ENCODE results near the gene COL5A1.
"Not testable (repeated sequence)": the region's sequence is repeated elsewhere in the genome, so short reads cannot be mapped to it uniquely, and the experiment has no call there.

The COL5A1 gene

GRCh38 chr9:134682026-134682425 is 40.4 kb downstream of the COL5A1 start:
- no peaks in the 10 kb centered on the region for H3K36me3 ChIP-seq (replicated peaks)
- H3K9me3 ChIP-seq = no peaks in the 10 kb centered on the region
- in situ Hi-C loops (cut with MboI; ENCODE audit: low sequenced_read_pairs) = no loop called here
- no peaks in the 10 kb centered on the region for H3K4me1 ChIP-seq
- DNase-seq (ENCODE audit: low spot score in 2 of 2) = no peak
- no peak overlapping the region for H3K4me3 ChIP-seq
- no peaks in the 10 kb centered on the region for H3K27me3 ChIP-seq (ENCODE audit: low read depth)

- DNase-seq (ENCODE audit: low spot score in 2 of 2) = no peak
- Histone ChIP-seq H3K4me1 (no peaks in the 10 kb centered on the region), H3K4me3 (no peak overlapping the region), H3K9me3 (no peaks in the 10 kb centered on the region), H3K36me3 (replicated peaks) (no peaks in the 10 kb centered on the region), H3K27me3 (ENCODE audit: low read depth) (no peaks in the 10 kb centered on the region)
- in situ Hi-C loops (cut with MboI; ENCODE audit: low sequenced_read_pairs) = no loop called here
These were observed 41.2 kb downstream of the COL5A1 start for GRCh38 chr9:134682651-134683364.

- in situ Hi-C loops (cut with MboI; ENCODE audit: low sequenced_read_pairs) = no loop called here
- no peaks in the 10 kb centered on the region for H3K9me3 ChIP-seq
- no peaks in the 10 kb centered on the region for H3K4me1 ChIP-seq
- no peaks in the 10 kb centered on the region for H3K36me3 ChIP-seq (replicated peaks)
- H3K4me3 ChIP-seq = no peak overlapping the region
- no peaks in the 10 kb centered on the region for H3K27me3 ChIP-seq (ENCODE audit: low read depth)
- no peak for DNase-seq (ENCODE audit: low spot score in 2 of 2)
These were observed 42.2 kb downstream of the COL5A1 start for GRCh38 chr9:134683714-134684374.

GRCh38 chr9:134684375-134684723 is 42.7 kb downstream of the COL5A1 start:
- in situ Hi-C loops (cut with MboI; ENCODE audit: low sequenced_read_pairs) = no loop called here
- Histone ChIP-seq H3K4me3 (no peak overlapping the region), H3K9me3 (no peaks in the 10 kb centered on the region), H3K36me3 (replicated peaks) (no peaks in the 10 kb centered on the region), H3K4me1 (no peaks in the 10 kb centered on the region), H3K27me3 (ENCODE audit: low read depth) (no peaks in the 10 kb centered on the region)
- DNase-seq (ENCODE audit: low spot score in 2 of 2) = no peak

GRCh38 chr9:134684941-134685340 is 43.3 kb downstream of the COL5A1 start:
- H3K9me3 ChIP-seq; H3K27me3 ChIP-seq (ENCODE audit: low read depth); in situ Hi-C loops (cut with MboI; ENCODE audit: low sequenced_read_pairs); DNase-seq (ENCODE audit: low spot score in 2 of 2); H3K36me3 ChIP-seq (replicated peaks); H3K4me1 ChIP-seq; H3K4me3 ChIP-seq: not testable (repeated sequence)

- H3K36me3 ChIP-seq (replicated peaks) = no peaks in the 10 kb centered on the region
- no peaks in the 10 kb centered on the region for H3K9me3 ChIP-seq
- no peaks in the 10 kb centered on the region for H3K27me3 ChIP-seq (ENCODE audit: low read depth)
- in situ Hi-C loops (cut with MboI; ENCODE audit: low sequenced_read_pairs) = no loop called here
- no peaks in the 10 kb centered on the region for H3K4me1 ChIP-seq
- DNase-seq (ENCODE audit: low spot score in 2 of 2) = no peak
- H3K4me3 ChIP-seq = no peak overlapping the region
These were observed 44.2 kb downstream of the COL5A1 start for GRCh38 chr9:134685784-134686183.

- no peak overlapping the region for H3K4me3 ChIP-seq
- no peaks in the 10 kb centered on the region for H3K36me3 ChIP-seq (replicated peaks)
- no peaks in the 10 kb centered on the region for H3K9me3 ChIP-seq
- DNase-seq (ENCODE audit: low spot score in 2 of 2) = no peak
- H3K4me1 ChIP-seq = no peaks in the 10 kb centered on the region
- no peaks in the 10 kb centered on the region for H3K27me3 ChIP-seq (ENCODE audit: low read depth)
- in situ Hi-C loops (cut with MboI; ENCODE audit: low sequenced_read_pairs) = no loop called here
These were observed 45.3 kb downstream of the COL5A1 start for GRCh38 chr9:134686896-134687295.

- Histone ChIP-seq H3K4me3 (no peak overlapping the region), H3K4me1 (no peaks in the 10 kb centered on the region), H3K9me3 (no peaks in the 10 kb centered on the region), H3K36me3 (replicated peaks) (no peaks in the 10 kb centered on the region), H3K27me3 (ENCODE audit: low read depth) (no peaks in the 10 kb centered on the region)
- DNase-seq (ENCODE audit: low spot score in 2 of 2) = no peak
- in situ Hi-C loops (cut with MboI; ENCODE audit: low sequenced_read_pairs) = no loop called here
These were observed 46.0 kb downstream of the COL5A1 start for GRCh38 chr9:134687556-134687955.

GRCh38 chr9:134688231-134688630 is 46.6 kb downstream of the COL5A1 start:
- no peaks in the 10 kb centered on the region for H3K9me3 ChIP-seq
- H3K27me3 ChIP-seq (ENCODE audit: low read depth) = no peaks in the 10 kb centered on the region
- DNase-seq (ENCODE audit: low spot score in 2 of 2) = no peak
- H3K4me1 ChIP-seq = no peaks in the 10 kb centered on the region
- in situ Hi-C loops (cut with MboI; ENCODE audit: low sequenced_read_pairs) = no loop called here
- no peaks in the 10 kb centered on the region for H3K36me3 ChIP-seq (replicated peaks)
- no peak overlapping the region for H3K4me3 ChIP-seq

- in situ Hi-C loops (cut with MboI; ENCODE audit: low sequenced_read_pairs) = no loop called here
- H3K36me3 ChIP-seq (replicated peaks) = no peaks in the 10 kb centered on the region
- H3K4me3 ChIP-seq = no peak overlapping the region
- no peaks in the 10 kb centered on the region for H3K27me3 ChIP-seq (ENCODE audit: low read depth)
- H3K4me1 ChIP-seq = no peaks in the 10 kb centered on the region
- H3K9me3 ChIP-seq = no peaks in the 10 kb centered on the region
- no peak for DNase-seq (ENCODE audit: low spot score in 2 of 2)
These were observed 47.2 kb downstream of the COL5A1 start for GRCh38 chr9:134688661-134689320.

- Histone ChIP-seq H3K9me3 (no peaks in the 10 kb centered on the region), H3K4me3 (no peak overlapping the region), H3K27me3 (ENCODE audit: low read depth) (no peaks in the 10 kb centered on the region), H3K4me1 (no peaks in the 10 kb centered on the region), H3K36me3 (replicated peaks) (no peaks in the 10 kb centered on the region)
- in situ Hi-C loops (cut with MboI; ENCODE audit: low sequenced_read_pairs) = no loop called here
- peak in 1 of 2 experiments; percentile 41 for DNase-seq (ENCODE audit: low spot score in 2 of 2)
These were observed 47.9 kb downstream of the COL5A1 start for GRCh38 chr9:134689321-134690181.

- Histone ChIP-seq H3K4me1 (no peaks in the 10 kb centered on the region), H3K9me3 (no peaks in the 10 kb centered on the region), H3K36me3 (replicated peaks) (no peaks in the 10 kb centered on the region), H3K4me3 (no peak overlapping the region), H3K27me3 (ENCODE audit: low read depth) (no peaks in the 10 kb centered on the region)
- in situ Hi-C loops (cut with MboI; ENCODE audit: low sequenced_read_pairs) = no loop called here
- no peak for DNase-seq (ENCODE audit: low spot score in 2 of 2)
These were observed 48.7 kb downstream of the COL5A1 start for GRCh38 chr9:134690301-134690751.

GRCh38 chr9:134690946-134691694 is 49.5 kb downstream of the COL5A1 start:
- H3K4me1 ChIP-seq = no peaks in the 10 kb centered on the region
- no peaks in the 10 kb centered on the region for H3K27me3 ChIP-seq (ENCODE audit: low read depth)
- no peaks in the 10 kb centered on the region for H3K36me3 ChIP-seq (replicated peaks)
- DNase-seq (ENCODE audit: low spot score in 2 of 2) = no peak
- in situ Hi-C loops (cut with MboI; ENCODE audit: low sequenced_read_pairs) = no loop called here
- no peak overlapping the region for H3K4me3 ChIP-seq
- H3K9me3 ChIP-seq = no peaks in the 10 kb centered on the region

Measured in HAP-1 (cell line).